ENCODE results near the gene BOD1.

DNA sequence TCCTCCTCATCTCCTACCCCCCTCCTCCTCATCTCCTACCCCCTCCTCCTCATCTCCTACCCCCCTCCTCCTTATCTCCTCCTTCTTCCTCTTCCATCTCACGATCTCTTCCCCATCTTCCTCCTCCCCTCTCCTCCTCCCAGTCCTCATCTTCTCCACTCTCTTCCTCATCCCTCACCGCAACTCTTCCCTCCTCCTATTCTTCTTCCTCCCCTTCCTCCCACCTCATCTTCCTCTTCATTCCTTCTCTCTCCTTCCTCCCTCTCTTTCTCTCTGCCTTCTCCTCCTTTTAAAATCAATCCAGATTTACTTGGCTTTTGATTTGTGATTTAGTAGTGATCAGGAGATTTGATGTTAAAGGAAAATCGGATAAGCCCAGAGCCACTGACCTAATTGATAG, 15.0 kb upstream of the BOD1 start:
- TF ChIP-seq, protein P1, sequence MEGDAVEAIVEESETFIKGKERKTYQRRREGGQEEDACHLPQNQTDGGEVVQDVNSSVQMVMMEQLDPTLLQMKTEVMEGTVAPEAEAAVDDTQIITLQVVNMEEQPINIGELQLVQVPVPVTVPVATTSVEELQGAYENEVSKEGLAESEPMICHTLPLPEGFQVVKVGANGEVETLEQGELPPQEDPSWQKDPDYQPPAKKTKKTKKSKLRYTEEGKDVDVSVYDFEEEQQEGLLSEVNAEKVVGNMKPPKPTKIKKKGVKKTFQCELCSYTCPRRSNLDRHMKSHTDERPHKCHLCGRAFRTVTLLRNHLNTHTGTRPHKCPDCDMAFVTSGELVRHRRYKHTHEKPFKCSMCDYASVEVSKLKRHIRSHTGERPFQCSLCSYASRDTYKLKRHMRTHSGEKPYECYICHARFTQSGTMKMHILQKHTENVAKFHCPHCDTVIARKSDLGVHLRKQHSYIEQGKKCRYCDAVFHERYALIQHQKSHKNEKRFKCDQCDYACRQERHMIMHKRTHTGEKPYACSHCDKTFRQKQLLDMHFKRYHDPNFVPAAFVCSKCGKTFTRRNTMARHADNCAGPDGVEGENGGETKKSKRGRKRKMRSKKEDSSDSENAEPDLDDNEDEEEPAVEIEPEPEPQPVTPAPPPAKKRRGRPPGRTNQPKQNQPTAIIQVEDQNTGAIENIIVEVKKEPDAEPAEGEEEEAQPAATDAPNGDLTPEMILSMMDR (IDR thresholded peaks at IDR 0.05): no peak
- no peak for TF ChIP-seq POLR2A (IDR thresholded peaks at IDR 0.05)

All from testis (tissue), 2 donors.